ENCODE measurements around the gene GRIK3.
A peak's percentile ranks its signal among the peaks of the same experiment; 100 is the strongest.

GRIK3 gene

DNA sequence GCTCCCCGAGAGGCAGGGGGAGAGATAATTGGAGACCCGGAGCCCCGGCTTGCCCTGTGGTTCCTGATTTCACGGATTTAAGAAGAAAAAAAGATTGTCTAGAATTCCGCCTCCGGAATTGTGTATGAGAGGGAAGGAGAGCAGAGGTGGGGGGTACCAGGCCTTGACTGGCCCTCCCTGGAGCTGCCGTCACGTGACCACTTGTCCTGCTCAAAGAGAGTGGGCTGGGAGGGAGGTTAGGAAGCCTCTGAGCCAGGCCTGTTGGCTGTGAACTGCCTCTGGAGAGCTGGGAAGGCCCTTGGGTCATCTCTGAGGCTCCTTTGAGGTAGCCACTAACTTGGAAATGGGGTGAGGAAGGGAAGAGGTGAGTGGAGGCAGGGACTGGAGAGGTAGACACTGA, 106.5 kb downstream of the GRIK3 start:
- DNase-seq (ENCODE audit: extremely low read depth, low read depth), result no peak
- TF ChIP-seq, protein P1, sequence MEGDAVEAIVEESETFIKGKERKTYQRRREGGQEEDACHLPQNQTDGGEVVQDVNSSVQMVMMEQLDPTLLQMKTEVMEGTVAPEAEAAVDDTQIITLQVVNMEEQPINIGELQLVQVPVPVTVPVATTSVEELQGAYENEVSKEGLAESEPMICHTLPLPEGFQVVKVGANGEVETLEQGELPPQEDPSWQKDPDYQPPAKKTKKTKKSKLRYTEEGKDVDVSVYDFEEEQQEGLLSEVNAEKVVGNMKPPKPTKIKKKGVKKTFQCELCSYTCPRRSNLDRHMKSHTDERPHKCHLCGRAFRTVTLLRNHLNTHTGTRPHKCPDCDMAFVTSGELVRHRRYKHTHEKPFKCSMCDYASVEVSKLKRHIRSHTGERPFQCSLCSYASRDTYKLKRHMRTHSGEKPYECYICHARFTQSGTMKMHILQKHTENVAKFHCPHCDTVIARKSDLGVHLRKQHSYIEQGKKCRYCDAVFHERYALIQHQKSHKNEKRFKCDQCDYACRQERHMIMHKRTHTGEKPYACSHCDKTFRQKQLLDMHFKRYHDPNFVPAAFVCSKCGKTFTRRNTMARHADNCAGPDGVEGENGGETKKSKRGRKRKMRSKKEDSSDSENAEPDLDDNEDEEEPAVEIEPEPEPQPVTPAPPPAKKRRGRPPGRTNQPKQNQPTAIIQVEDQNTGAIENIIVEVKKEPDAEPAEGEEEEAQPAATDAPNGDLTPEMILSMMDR (IDR thresholded peaks at IDR 0.05; ENCODE audit: low read depth, low read length, missing control alignments), result no peak
- H3K4me3 ChIP-seq (replicated peaks; ENCODE audit: low read depth, low read length), result no peak overlapping the region

DNA sequence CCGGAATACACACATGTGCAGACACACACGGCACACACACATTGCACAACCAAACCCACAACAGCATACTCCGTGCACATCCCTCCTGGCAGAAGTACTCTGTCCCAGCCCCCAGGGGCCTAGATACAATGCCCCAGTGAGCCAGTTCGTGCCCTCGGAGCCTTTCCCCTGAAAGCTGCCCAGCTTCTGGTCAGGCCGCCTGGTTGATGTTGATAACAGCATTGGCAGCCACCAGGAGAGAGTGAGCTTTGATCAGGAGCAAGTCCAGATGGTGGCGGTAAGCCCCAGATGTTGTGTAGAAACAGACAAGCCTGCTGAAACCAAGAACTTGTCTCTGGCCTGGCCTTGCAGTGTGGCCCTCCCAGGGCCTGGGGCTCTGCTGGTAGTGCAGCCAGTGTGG, 109.1 kb downstream of the GRIK3 start:
- no peak for DNase-seq (ENCODE audit: extremely low read depth, low read depth)
- TF ChIP-seq, protein P1 (IDR thresholded peaks at IDR 0.05; ENCODE audit: low read depth, low read length, missing control alignments), result no peak
- no peak overlapping the region for H3K4me3 ChIP-seq (replicated peaks; ENCODE audit: low read depth, low read length)

- DNase-seq (ENCODE audit: extremely low read depth, low read depth), result peak; percentile 3
- H3K4me3 ChIP-seq (replicated peaks; ENCODE audit: low read depth, low read length), result no peak overlapping the region
- TF ChIP-seq, protein P1 (IDR thresholded peaks at IDR 0.05; ENCODE audit: low read depth, low read length, missing control alignments), result no peak
These were observed 110.0 kb downstream of the GRIK3 start for GRCh38 chr1:36924282-36924811.

GRCh38 chr1:36922593-36923426, 111.5 kb downstream of the GRIK3 start:
- no peak overlapping the region for H3K4me3 ChIP-seq (replicated peaks; ENCODE audit: low read depth, low read length)
- TF ChIP-seq, protein P1 (IDR thresholded peaks at IDR 0.05; ENCODE audit: low read depth, low read length, missing control alignments), result no peak
- DNase-seq (ENCODE audit: extremely low read depth, low read depth), result no peak

- DNase-seq (ENCODE audit: extremely low read depth, low read depth), result no peak
- TF ChIP-seq, protein P1 (IDR thresholded peaks at IDR 0.05; ENCODE audit: low read depth, low read length, missing control alignments), result no peak
- no peak overlapping the region for H3K4me3 ChIP-seq (replicated peaks; ENCODE audit: low read depth, low read length)
These were observed 112.2 kb downstream of the GRIK3 start for GRCh38 chr1:36922071-36922470.

- TF ChIP-seq, protein P1 (IDR thresholded peaks at IDR 0.05; ENCODE audit: low read depth, low read length, missing control alignments), result no peak
- DNase-seq (ENCODE audit: extremely low read depth, low read depth), result no peak
- no peak overlapping the region for H3K4me3 ChIP-seq (replicated peaks; ENCODE audit: low read depth, low read length)
These were observed 113.4 kb downstream of the GRIK3 start for GRCh38 chr1:36920801-36921405.
